Ammon's horn (tissue), 1 donor: Measurements from ENCODE around the gene GALNT9.
"Not testable (repeated sequence)": the region's sequence is repeated elsewhere in the genome, so short reads cannot be mapped to it uniquely, and the experiment has no call there.

ENCODE experiments used
- DNase-seq: peaks from one replicate; pipeline ENCODE4 v3.0.0-alpha.2; 2016; ENCODE audit warnings: low spot score

GALNT9 gene

DNA sequence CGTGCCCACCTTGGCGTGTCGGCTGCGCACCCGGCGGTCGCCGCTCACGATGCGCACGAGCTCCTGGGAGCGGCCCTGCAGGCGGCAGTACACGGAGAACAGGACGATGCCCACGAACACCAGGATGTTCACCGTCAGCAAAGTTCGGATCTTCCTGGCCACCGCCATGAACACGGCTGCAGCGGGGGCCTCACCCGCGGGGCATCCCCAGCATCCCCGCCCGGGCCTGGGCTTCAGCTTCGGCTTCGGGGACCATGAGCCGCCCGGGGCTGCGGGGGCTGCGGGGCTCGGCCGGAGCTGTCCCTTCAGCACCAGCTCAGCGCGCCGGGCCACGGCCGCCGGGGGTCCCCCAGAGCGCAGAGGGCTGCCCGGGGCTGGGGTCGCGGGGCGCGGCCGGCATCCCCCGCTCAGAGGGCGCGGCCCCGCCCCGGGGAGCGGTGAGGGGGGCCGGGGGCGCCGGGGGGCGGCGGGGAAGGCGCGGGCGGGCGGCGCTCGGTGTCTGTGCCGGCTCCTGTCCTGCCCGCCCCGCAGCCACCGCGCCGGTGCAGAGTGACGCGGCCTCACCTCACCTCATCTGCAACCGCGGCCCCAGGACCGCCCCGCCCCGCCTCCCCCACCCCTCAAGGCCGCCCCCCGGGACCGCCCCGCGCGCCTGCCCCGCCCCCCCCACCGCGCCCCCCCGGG is at the start of gene GALNT9:
GALNT9 (minus strand) TSS at position 554 of the 684 bp plus-strand sequence; CDS start at position 168, 386 bp downstream.
- DNase-seq = no peak

DNA sequence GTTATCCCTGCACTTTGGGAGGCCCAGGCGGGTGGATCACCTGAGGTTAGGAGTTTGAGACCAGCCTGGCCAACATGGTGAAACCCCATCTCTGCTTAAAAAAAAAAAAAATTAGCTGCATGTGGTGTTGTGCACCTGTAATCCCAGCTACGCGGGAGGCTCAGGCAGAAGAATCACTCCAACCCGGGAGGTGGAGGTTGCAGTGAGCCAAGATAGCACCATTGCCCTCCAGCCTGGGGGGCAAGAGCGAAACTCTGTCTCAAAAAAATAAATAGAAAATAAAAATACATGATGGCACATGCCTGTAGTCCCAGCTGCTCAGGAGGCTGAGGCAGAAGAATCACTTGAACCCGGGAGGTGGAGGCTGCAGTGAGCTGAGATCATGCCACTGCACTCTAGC is 49.7 kb upstream of the GALNT9 start:
- DNase-seq = not testable (repeated sequence)

DNA sequence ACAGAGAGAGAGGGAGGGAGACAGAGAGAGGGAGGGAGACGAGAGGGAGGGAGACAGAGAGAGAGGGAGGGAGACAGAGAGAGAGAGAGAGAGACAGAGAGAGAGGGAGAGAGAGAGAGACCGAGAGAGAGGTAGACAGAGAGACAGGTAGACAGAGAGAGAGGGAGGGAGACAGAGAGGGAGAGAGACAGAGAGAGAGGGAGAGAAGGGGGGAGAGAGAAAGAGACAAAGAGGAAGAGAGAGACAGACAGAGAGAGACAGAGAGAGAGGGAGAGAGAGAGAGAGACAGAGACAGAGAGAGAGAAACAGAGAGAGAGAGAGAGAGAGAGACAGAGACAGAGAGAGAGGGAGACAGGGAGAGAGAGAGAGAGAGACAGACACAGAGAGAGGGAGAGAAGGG is 47.8 kb upstream of the GALNT9 start:
- DNase-seq = no peak

DNA sequence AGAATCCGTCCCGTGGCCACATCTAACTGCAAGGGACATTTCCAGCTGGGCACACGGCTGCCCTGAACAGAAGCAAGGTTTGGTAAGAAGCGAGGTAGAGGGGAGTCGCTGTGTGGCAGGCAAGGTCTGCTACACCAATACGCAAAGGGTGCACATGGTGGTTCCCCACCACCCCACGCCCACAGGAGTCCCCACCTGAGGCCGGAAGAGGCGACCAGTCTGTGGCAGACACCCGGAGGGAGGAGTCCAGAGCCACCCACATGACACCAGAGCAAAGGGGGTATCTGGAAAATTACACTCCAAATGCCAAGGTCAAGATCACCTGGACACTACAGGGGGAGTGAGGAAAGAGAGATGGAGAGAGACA is 47.1 kb upstream of the GALNT9 start:
- DNase-seq = no peak

DNA sequence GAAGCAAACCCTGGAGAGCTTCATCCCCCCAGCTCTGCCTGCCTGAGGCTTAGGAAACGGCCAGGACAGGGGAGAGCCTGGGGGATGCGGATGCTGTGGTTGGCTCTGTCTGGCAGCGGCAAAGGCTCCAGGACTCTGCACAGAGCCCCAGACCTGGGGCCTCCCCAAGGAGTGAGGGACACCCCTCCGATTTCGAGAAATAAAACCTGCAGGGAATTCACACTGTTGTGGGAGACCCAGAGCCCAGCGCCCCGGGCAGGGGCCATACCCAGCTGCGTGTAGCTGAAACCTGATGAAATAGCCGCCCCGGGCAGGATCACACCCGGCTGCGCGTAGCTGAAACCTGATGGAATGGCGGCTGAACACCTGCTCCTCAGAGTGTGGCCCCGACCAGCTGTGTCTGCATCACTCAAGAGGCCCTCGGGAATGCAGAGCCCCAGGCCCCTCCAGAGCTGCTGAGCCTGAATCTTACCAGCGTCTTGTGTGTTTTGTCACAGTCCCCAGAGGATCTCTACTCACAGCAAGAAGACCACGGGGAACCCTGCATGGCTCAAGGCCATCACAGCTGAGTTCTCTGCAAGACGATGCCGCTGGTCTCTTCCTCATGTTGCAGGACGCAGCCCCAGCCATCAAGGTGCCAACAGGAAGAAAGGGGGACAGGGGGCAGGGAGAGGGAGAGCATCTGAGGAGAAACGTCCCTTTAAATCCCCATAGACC is 46.5 kb upstream of the GALNT9 start:
- no peak for DNase-seq

DNA sequence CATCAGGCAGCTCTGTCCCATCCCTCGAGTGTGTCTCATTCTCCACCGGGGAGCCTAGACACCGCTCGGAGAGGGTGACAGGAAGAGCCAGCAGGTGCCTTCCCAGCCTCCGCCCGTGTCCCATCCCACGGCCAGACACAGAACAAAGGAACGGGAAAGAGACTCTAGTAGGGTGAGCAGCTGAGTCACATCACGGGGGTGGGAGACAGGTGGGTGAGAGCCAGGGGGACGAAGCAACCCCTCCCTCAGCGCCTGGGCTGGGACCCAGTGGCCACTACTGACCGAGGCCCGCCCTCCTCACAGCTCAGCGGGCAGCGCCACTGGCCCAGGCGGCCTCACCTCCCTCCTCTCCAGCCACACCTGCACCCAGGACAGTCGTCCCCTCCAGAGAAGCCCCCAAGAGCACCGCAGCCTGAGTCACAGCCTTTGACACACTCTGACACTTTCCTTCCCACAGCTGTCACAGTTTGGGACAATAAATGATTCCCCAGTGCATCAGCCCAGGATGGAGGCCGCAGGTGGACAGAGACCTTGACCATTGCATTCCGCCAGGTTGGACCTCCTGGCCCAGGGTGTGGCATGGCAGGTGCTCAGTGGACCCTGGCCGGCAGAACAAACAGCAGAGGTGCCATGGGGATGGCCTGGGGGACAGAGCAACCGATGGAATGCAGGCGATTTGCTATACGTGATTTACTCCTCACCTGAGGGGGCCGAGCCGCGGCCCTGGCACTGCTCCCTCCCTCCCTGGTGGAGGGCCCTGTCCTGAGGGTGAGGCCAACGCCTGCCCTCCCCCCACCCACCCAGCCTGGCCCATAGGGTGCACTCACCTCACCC is 45.4 kb upstream of the GALNT9 start:
- no peak for DNase-seq

DNA sequence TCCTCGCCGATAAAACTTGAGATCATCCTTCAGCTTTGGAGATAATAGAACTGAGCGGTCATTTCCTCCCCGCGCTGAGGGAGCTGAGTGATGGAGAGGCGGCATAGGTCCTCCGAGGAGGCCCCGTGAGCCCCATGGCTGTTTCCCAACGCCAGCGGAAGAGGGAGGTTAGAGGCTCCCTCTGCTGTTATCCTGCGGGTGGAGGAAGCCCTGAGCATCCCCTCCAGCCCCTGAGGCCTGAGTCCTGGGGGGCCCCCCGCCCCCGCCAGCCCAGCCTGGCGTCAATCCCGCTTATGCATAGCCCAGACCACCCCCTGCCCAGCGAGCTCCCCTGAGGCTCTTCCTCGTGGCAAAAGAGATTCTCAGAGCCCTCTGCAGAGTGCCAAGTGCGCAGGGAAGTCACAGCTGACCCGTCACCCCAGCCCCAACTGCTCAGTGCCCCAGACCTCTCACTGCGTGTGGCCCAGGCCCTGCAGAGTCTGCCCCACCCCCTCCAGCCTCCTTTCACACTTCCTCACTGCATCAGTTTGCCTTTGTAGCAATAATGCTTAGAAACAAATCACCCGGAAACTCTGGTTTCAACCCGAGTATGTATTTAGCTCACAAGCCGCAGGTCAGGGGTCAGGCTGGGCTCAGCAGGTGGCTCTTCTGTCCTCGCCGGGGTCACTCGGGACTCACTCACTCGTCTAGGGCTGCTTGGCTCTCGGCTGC is 44.7 kb upstream of the GALNT9 start:
- DNase-seq = no peak

DNA sequence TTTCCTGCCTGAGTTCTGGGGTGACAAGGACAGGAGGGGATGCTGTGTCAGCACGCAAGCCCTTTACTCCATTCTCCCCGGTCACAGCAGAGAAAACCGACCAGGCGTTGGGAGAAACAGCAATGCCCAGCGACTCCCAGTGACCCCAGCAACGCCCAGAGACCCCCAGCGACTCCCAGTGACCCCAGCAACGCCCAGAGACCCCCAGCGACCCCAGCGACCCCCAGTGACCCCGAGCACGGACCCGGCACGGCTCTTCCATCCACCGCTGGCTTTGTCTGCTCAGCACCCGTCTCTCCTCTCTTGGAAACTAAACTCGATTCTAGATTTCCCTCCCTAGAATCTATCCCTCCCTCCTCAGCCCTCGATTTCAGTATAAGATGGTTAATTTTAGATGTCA is 38.5 kb upstream of the GALNT9 start:
- DNase-seq = no peak

DNA sequence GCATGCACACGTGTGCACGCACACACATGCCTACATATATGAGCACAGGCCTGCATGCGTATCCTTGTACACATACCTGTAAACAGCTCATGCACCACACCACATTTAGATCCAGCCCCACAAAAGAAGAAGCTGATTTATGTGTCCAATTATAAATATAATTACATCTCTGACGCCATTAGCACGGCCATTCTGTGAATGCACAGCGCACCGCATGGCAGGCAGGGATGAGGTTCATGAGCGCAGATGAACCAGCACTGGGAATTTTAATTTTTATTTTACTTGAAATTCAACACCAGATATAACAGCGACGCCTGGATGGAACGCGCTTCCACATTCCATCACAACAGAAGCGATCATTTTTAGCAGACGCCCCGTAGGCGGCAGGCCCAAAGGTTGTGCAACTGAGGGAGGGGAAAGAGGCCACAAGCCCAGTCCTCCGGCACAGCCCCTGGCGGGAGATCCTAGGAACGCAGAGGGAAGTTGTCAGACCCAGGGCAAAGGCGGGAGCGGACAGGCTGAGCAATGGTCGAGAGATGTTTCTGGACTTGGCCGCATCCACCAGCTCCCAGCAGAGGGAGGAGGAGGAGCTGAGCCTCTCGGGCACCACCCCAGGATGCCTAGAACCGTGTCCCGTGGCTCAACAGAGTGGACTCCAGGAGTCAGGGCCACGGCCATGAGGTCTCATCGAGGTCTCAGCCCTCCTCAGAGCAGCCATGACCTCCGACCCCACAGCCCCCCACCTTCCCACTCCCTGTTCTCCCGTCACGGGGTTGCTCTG is 37.9 kb upstream of the GALNT9 start:
- DNase-seq = no peak

DNA sequence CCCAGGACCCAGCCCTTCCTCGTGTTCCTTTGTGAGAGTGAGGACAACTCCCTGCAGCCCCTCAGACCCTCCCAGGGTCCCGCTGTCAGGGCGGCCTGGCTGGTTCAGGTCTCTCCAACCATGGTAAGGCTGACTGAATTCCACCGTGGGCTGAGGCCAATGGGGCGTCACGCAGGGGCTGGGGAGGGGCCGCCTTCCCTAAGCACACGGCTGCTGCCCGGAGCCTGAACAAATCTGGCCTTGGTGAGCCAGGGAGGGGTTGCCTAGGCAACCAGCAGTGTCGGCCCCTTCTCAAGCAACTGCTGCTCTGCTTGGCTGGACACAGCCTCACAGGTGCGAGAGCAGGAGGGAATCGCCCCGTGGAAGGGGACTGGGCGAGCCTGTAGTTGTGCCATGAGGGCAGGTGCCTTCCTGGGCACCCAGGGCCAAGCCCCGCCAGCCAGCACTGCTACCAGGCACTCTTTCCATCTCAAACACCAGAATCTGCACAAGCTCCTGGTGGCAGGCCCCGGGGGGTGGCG is 37.0 kb upstream of the GALNT9 start:
- no peak for DNase-seq

DNA sequence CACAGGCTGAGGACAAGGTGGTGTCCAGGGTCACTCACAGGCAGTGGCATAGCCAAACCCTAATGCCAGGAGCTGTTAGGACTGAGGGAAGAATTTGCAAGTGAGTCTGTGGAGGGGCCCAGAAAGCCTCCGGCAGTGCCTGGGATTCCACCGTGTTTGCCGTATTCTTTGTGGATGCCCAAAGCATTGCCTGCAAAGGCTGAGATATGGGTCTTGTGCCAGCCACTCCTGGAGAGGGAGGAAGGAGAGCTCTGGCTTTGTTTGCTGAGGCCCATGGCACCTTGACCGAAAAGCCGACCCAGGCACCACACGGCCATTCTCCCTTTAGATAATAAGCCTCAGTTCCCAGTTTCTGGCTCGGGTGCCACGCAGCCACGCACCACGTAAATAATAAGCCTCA is 35.8 kb upstream of the GALNT9 start:
- DNase-seq = no peak

DNA sequence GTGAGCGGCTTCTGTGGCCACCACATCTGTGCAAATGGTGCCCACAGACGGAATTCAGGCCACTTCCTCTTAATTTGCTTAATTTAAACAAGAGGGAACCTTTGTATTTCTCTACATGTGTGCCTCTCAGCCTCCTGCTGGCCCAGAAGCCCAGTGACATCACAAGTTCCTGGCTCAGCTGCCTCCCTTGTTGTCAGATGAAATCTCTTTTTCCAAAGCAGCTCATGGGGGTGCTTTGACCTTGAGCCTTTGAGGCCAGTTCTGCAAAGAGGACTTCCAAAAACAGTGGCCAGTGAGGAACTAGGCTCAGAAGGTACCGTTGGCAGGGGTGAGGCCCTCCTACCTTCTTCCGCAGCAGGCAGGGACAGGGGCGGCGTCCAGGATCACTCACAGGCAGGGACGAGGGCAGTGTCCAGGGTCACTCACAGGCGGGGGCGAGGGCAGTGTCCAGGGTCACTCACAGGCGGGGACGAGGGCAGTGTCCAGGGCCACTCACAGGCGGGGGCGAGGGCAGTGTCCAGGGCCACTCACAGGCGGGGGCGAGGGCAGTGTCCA is 35.0 kb upstream of the GALNT9 start:
- DNase-seq = no peak

DNA sequence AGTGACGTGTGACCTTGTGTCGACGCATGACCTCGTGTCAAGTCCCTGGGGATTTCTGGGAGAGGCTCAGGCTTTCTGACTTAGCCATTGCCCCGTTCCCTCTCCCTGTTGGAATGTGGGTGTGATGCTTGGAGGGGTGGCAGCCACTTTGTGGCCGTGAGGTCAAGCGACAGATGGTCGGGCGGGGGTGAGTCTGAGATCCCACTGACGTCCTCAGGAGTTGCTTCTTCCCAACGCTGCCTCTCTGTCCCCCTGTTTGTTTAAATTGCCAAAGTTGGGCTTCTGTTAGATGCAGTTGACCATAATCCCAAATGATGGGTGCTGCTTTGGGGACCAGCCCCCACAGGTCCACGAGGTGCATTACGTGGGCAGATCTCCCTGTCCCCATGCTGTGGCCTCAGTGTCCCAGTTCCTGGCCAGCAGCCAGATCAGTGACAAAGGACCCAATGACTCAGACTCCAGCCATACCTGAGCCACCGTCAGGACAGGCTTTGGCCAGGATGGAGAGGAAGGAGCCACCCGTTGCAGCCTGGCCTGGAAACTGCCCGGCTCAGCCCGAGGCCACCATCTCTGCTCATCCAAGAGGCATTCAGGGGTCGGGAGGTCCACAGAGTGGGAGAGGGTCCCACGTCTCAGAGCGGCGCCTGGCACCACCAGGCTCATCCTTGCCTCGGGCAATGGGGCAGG is 34.4 kb upstream of the GALNT9 start:
- DNase-seq = no peak

DNA sequence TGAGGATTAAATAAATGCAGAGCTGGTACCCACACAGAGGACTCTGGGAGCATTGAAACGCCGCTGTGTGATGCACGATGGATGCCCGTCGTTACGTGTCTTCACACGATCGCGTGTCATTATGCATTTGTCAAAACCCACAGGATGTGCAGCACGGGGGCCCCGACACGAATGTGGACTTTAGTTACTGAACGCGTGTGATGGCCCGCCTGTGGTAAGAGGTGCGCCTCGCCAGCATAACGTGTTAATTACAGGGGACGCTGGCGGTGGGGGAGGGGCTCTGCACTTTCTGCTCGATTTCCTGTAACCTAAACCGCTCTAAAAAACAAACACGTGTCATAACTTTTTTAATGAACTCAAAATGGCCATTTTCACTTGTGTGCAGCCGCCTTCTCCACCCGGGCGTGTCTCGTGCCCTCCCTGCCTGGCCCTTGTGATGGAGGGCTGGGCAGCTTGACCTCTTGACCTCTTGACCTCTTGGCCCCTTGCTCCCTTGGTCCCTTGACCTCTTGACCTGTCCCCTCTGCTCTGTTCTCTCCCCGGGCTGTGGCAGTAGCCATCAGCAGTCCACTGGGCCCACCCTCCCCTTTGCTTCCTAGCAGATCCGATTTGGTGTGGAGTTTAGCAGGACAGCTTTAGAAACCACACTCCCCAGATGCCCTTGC is 33.7 kb upstream of the GALNT9 start:
- DNase-seq = no peak

DNA sequence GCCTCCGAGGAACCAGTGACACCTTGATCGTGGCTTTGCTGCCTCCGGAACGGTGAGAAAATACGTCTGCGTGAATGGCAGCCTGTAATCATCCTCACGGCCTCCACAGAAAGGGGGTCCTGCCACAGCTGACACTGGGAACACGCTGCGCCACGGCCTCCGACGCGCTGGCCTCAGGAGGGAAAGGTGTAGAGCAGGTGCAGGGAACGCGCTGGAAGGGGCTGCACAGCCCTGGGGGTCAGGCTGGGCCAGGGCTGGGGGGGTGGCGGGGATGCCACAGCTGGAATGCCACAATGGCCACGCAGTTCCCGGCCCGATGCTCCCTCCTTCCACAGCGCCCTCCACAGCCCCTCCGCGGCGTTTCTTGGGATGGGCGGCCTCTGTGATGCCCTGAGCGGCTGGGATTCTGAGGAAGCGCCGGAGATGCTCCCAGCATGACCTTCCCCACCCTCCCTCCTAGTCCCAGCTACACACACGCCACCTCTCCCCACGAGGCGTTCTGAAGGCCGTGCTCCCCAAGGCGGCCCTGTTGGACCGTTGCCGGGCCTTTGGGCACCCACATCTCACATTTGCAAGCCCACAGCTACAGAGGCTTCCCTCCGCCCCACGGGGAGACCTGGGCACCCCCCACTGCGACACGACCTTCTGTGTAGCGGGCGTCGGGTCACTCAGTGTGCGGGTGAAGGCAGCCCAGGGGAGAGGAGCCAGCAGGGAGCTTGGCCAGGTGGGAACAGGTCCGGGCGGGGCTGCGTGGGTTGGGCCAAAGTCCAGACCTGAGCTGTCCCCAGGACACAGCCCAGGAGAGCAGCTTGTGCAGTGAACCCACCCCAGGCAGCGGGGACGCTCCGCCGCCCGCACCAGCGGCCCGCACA is 31.8 kb upstream of the GALNT9 start:
- no peak for DNase-seq

DNA sequence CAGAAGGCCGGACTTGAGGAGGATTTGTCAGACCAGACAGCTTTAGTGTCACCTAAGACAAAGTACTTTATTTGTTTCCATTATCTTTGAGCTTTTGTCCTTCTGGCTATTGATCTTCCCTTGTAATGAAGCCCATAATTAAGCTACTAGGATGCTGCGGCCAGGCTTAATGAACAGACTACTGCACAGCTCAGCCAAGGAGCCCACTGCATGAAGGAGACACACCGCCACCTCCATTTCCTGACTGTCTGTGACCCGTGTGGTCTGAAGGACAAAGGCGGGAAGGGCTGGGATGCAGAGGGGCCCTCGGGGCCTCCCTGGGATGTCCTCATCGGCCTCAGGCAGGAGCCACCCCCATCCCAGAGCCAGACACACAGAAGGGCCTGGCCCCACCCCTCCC is 31.0 kb upstream of the GALNT9 start:
- no peak for DNase-seq

DNA sequence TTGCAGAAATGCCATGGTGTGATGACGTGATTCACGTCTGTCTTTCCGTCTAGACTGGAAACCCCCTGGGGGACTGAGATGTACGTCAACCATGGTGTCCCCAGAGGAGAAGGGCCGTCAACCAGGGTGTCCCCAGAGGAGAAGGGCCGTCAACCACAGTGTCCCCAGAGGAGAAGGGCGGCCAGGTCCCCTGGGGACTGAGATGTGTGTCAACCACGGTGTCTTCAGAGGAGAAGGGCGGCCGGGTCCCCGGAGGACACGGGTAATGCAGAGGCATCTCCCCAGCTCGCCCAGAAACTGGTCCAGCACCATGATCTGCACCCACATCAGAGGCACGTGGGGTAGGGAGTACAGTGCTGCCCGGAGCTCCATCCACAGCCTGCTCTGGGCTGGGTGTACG is 30.6 kb upstream of the GALNT9 start:
- no peak for DNase-seq

DNA sequence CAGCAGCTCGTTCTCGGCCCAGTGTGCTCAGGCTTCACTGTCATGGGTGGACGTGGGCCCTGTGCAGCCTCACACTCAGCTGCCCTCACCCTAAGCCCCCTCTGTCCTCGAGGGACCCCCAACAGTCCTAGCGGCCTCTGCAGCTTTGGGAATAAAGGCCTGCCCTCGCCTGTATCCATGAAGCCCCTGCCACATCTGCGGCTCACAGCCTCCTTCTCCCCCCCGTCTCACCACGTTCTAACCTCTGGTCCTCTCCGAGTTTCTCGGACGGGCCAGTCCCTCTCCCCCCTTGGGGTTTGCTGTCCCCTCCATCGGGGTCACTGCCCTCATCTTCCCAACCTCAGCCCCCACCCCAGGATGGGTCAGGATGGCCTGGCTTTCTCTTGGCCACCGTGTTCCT is 30.2 kb upstream of the GALNT9 start:
- DNase-seq = no peak
